ENCODE data around the gene CACNA1C. TPM values are rescaled to one million over a fixed set of nuclear protein-coding genes. Genes with fewer than 3 reads are reported as not detected.
A peak's percentile ranks its signal among the peaks of the same experiment; 100 is the strongest.

The CACNA1C gene
- total RNA-seq, 1 experiment from 2014 or later: 3.7 TPM

- no TSS peak for BruUV-seq (replicated peaks)
- Histone ChIP-seq H3K9me3 (ENCODE audit: low read depth, low read length, poor library complexity, severe bottlenecking) (no peaks in the 10 kb centered on the region), H3K4me1 (ENCODE audit: insufficient read depth, low read length, poor library complexity, severe bottlenecking) (peaks cover 17% of the 10 kb centered on the region), H3K36me3 (ENCODE audit: insufficient read depth, low read length, poor library complexity, severe bottlenecking) (no peaks in the 10 kb centered on the region), H3K27me3 (replicated peaks; ENCODE audit: insufficient read depth, low read depth, low read length, poor library complexity) (no peaks in the 10 kb centered on the region), H3K27ac (ENCODE audit: low read depth, low read length, poor library complexity, severe bottlenecking) (no peak overlapping the region), H3K4me3 (ENCODE audit: low read depth, low read length, poor library complexity, severe bottlenecking) (no peak overlapping the region)
- CTCF ChIA-PET: no interaction called here
- intact Hi-C loops (cut with micrococcal nuclease; ENCODE audit: unreplicated experiment): no loop called here
- POLR2A ChIA-PET (ENCODE audit: low non-redundant PET): no interaction called here
- DNase-seq (ENCODE audit: low spot score): no peak
- TF ChIP-seq, protein P1, sequence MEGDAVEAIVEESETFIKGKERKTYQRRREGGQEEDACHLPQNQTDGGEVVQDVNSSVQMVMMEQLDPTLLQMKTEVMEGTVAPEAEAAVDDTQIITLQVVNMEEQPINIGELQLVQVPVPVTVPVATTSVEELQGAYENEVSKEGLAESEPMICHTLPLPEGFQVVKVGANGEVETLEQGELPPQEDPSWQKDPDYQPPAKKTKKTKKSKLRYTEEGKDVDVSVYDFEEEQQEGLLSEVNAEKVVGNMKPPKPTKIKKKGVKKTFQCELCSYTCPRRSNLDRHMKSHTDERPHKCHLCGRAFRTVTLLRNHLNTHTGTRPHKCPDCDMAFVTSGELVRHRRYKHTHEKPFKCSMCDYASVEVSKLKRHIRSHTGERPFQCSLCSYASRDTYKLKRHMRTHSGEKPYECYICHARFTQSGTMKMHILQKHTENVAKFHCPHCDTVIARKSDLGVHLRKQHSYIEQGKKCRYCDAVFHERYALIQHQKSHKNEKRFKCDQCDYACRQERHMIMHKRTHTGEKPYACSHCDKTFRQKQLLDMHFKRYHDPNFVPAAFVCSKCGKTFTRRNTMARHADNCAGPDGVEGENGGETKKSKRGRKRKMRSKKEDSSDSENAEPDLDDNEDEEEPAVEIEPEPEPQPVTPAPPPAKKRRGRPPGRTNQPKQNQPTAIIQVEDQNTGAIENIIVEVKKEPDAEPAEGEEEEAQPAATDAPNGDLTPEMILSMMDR (conservative IDR thresholded peaks at IDR 0.05; ENCODE audit: low read depth, low read length): no peak
- TF ChIP-seq EZH2 (IDR thresholded peaks at IDR 0.05; ENCODE audit: borderline replicate concordance, low read depth, low read length, poor library complexity, severe bottlenecking): no peak
Measured at GRCh38 chr12:2374092-2374906, 321.5 kb downstream of the CACNA1C start.

- no peak for DNase-seq (ENCODE audit: low spot score)
- no peaks in the 10 kb centered on the region for H3K36me3 ChIP-seq (ENCODE audit: insufficient read depth, low read length, poor library complexity, severe bottlenecking)
- no TSS peak for BruUV-seq (replicated peaks)
- no peak overlapping the region for H3K4me3 ChIP-seq (ENCODE audit: low read depth, low read length, poor library complexity, severe bottlenecking)
- POLR2A ChIA-PET (ENCODE audit: low non-redundant PET): no interaction called here
- intact Hi-C loops (cut with micrococcal nuclease; ENCODE audit: unreplicated experiment): no loop called here
- H3K27ac ChIP-seq (ENCODE audit: low read depth, low read length, poor library complexity, severe bottlenecking): no peak overlapping the region
- CTCF ChIA-PET: no interaction called here
- H3K9me3 ChIP-seq (ENCODE audit: low read depth, low read length, poor library complexity, severe bottlenecking): no peaks in the 10 kb centered on the region
- no peaks in the 10 kb centered on the region for H3K27me3 ChIP-seq (replicated peaks; ENCODE audit: insufficient read depth, low read depth, low read length, poor library complexity)
- TF ChIP-seq EZH2 (IDR thresholded peaks at IDR 0.05; ENCODE audit: borderline replicate concordance, low read depth, low read length, poor library complexity, severe bottlenecking): no peak
- TF ChIP-seq, protein P1 (conservative IDR thresholded peaks at IDR 0.05; ENCODE audit: low read depth, low read length): no peak
- H3K4me1 ChIP-seq (ENCODE audit: insufficient read depth, low read length, poor library complexity, severe bottlenecking): peaks cover 17% of the 10 kb centered on the region
Measured at GRCh38 chr12:2375871-2376270, 323.1 kb downstream of the CACNA1C start.

- no peak for TF ChIP-seq EZH2 (IDR thresholded peaks at IDR 0.05; ENCODE audit: borderline replicate concordance, low read depth, low read length, poor library complexity, severe bottlenecking)
- TF ChIP-seq, protein P1 (conservative IDR thresholded peaks at IDR 0.05; ENCODE audit: low read depth, low read length): peak; percentile 35; the same call in 1 of the 2 replicates
- peaks cover 17% of the 10 kb centered on the region for H3K4me1 ChIP-seq (ENCODE audit: insufficient read depth, low read length, poor library complexity, severe bottlenecking)
- no peaks in the 10 kb centered on the region for H3K27me3 ChIP-seq (replicated peaks; ENCODE audit: insufficient read depth, low read depth, low read length, poor library complexity)
- H3K27ac ChIP-seq (ENCODE audit: low read depth, low read length, poor library complexity, severe bottlenecking): no peak overlapping the region
- CTCF ChIA-PET: no interaction called here
- H3K36me3 ChIP-seq (ENCODE audit: insufficient read depth, low read length, poor library complexity, severe bottlenecking): no peaks in the 10 kb centered on the region
- BruUV-seq (replicated peaks): no TSS peak
- intact Hi-C loops (cut with micrococcal nuclease; ENCODE audit: unreplicated experiment): no loop called here
- no peaks in the 10 kb centered on the region for H3K9me3 ChIP-seq (ENCODE audit: low read depth, low read length, poor library complexity, severe bottlenecking)
- no peak overlapping the region for H3K4me3 ChIP-seq (ENCODE audit: low read depth, low read length, poor library complexity, severe bottlenecking)
- DNase-seq (ENCODE audit: low spot score): peak; percentile 81
- POLR2A ChIA-PET (ENCODE audit: low non-redundant PET): no interaction called here
Measured at GRCh38 chr12:2376908-2377657, 324.3 kb downstream of the CACNA1C start.

All from A673 (cell line).